GM21786 (cell line): Measurements from ENCODE around the gene NSF.

ENCODE experiments used
- ATAC-seq: cut with Tn5 transposase; IDR thresholded peaks from one replicate; pipeline ENCODE4 v1.9.1; 2021; ENCODE audit not compliant: unreplicated experiment

The NSF gene

GRCh38 chr17:46795379-46795952 lies 205.0 kb downstream of the NSF start:
- ATAC-seq: no peak

GRCh38 chr17:46796084-46796483 lies 205.6 kb downstream of the NSF start:
- ATAC-seq: no peak

GRCh38 chr17:46796524-46796923 lies 206.1 kb downstream of the NSF start:
- no peak for ATAC-seq

GRCh38 chr17:46796956-46797530 lies 206.6 kb downstream of the NSF start:
- no peak for ATAC-seq

GRCh38 chr17:46800573-46800972 lies 210.1 kb downstream of the NSF start:
- no peak for ATAC-seq

- no peak for ATAC-seq
These were observed 212.3 kb downstream of the NSF start for GRCh38 chr17:46802800-46803199.

- no peak for ATAC-seq
These were observed 213.1 kb downstream of the NSF start for GRCh38 chr17:46803544-46803943.

- no peak for ATAC-seq
These were observed 215.3 kb downstream of the NSF start for GRCh38 chr17:46805771-46806170.
